Activated CD4-positive, CD25-positive, alpha-beta regulatory T cell treated with anti-CD3 and anti-CD28 coated beads, Interleukin-2, amount 50 U/mL, for 24 hours (primary cell): ENCODE results near the gene CDK2AP2.

ENCODE experiments used
- ATAC-seq, 2 donors: fragments of 150-1000 bp; cut with Tn5 transposase; one replicate each; pipeline ENCODE4 v1.10.0; 2021; ENCODE audit warnings: mild to moderate bottlenecking in 1 of 2, moderate library complexity in 1 of 2

The CDK2AP2 gene

DNA sequence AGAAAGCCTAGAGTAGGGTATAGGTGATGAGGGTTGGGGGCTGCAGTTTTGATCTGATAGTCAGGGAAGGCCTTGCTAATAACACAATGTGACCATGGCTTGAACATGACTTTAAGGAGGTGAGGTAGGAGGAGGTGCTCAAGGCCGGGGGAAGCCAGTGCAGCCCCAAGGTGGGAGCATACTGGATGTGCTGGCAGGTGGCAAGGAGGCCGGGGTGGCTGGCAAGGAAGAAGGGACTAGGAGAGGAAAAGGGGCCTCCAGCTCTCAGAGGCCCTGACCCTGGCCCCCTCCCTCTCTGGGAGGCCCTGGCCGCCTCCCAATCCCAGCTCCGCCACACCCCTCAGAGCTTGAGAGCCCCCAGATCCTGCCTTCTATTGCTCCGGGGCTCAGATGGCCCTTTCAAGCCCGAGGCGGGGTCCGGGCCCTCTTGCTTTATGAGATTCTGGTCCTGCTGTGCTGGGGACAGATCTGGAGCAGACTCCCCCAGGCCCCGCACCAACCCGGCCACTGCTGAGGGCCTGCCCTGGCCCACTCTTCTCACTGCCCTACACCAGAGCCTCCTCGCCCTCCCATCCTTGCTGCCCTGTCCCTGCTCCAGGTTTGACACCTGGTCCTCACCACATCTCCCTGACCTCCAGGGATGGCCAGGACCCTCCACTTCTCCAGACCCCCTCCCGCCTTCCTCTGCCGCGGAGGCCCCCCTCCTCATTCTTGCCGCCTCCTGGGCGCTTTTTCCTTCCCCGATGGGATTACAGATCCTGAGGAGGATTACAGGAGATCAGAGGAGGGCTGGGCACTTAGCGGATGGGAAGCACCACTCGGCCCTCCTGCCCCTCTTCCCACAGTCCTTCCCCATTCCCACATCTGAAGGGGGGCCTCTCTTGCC lies 4.6 kb downstream of the CDK2AP2 start:
- no peak for ATAC-seq

GRCh38 chr11:67502328-67502979 lies 5.5 kb downstream of the CDK2AP2 start:
- no peak for ATAC-seq

- ATAC-seq = no peak
Measured at GRCh38 chr11:67501854-67502253, 6.1 kb downstream of the CDK2AP2 start.

- no peak for ATAC-seq
Measured at GRCh38 chr11:67500831-67501715, 6.9 kb downstream of the CDK2AP2 start.

DNA sequence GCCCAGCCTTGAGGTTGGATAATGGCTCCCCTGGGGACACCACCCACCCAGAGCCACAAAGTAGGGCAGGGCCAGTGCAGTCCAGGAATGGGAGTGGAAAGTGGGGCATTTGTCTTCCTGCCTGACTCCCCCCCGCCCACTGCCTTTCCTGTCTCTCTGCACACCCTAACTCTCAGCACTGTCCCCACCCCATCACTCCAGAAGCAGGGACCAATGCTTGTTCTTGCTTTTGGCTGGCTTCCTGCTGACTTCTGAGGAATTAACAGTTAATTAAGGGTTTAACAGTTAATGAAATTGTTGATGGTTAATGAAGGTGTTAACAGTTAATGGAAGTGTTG lies 7.5 kb downstream of the CDK2AP2 start:
- no peak for ATAC-seq

- no peak for ATAC-seq
Measured at GRCh38 chr11:67499808-67500483, 8.0 kb downstream of the CDK2AP2 start.

- ATAC-seq = no peak
Measured at GRCh38 chr11:67498544-67498972, 9.4 kb downstream of the CDK2AP2 start.

DNA sequence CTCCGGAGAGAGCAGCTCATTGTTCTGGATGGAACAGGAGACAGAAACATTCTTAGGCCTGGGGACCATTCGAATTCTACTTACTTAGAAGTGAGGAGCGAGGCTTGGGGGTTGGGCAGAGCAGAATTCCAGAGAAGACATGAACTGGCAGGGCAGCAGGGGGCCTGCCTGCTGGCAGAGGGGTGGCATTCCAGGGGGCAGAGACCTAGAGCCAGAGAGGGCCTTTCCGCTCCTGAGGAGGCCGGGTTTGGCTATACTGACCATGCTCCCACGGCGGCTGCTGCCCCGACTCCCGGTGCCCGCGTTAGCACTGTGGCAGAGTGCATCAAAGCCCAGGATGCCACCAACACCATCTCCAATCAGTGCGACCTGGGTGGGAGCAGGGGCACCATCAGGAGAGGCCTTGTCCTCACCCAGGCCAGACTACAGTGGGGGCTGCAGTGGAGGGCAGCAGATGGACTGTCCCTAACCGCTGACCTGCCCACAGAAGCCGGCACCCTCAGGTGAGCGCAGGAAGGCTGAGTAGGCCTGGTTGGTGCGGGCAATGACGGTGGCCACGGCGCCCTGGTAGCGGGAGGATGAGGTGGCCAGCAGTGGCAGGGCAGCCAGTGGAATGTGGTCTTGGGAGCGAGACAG lies 10.2 kb downstream of the CDK2AP2 start:
- ATAC-seq = no peak

DNA sequence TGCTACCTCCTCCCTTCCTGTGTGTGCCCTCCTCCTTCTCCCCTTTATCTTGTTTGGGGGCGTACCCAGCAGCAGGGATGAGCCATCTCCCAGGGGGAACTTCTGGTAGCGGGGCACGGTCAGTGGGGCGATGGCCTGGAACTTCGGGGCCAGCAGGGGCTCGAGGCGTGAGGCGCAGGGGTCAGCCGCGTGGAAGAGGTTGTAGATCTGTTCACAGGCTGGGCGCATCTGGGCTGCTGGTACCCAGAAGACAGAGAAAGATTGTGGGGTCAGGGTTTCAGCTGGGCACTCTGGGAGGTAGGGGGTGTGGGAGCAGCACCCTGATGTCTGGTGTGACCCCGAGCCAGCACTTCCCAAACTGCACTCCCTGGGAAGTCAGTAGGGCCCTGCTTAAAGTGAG lies 11.8 kb downstream of the CDK2AP2 start:
- no peak for ATAC-seq

DNA sequence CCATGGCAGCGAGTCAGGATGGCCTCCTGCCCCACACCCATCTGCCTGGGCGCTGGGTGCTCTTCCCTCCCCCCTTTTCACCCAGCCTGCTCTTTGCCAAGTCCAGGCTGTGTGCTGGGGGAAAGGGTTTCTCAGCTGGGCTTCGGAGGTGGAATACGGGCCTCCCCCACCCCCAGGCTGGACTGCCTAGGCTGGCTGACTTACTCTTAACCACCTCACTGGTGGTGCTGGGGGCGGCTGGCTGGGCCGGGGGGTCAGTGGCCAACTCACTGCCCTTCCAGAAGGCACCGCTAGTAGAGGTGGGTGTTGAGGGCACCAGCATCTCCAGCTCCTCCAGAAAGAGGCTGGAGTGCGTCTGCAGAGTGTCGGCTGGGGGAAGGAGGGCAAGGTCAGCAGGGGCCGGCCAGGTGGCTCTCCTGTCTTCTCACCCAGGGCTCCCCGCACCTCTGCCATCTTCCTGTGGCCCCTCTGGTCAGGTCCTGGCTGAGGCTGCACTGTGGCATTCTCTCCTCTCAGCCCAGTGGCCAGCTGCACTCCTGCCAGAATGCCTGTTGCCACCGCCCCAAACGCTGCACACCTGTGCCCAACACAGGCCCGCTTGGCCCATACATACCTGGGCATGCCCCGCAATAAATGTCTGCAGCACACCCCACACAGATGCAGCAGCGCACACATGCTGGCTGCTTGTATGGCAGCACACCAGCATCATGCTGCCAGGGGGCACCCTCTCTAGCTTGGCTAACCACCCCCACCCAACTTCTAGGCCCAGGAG lies 12.5 kb downstream of the CDK2AP2 start:
- no peak for ATAC-seq

GRCh38 chr11:67494371-67495233 lies 13.4 kb downstream of the CDK2AP2 start:
- ATAC-seq = no peak

- no peak for ATAC-seq
Measured at GRCh38 chr11:67493548-67494370, 14.2 kb downstream of the CDK2AP2 start.

GRCh38 chr11:67492801-67493547 lies 15.0 kb downstream of the CDK2AP2 start:
- peak; percentile 24 to 27 for ATAC-seq

GRCh38 chr11:67492069-67492727 lies 15.8 kb downstream of the CDK2AP2 start:
- no peak for ATAC-seq

DNA sequence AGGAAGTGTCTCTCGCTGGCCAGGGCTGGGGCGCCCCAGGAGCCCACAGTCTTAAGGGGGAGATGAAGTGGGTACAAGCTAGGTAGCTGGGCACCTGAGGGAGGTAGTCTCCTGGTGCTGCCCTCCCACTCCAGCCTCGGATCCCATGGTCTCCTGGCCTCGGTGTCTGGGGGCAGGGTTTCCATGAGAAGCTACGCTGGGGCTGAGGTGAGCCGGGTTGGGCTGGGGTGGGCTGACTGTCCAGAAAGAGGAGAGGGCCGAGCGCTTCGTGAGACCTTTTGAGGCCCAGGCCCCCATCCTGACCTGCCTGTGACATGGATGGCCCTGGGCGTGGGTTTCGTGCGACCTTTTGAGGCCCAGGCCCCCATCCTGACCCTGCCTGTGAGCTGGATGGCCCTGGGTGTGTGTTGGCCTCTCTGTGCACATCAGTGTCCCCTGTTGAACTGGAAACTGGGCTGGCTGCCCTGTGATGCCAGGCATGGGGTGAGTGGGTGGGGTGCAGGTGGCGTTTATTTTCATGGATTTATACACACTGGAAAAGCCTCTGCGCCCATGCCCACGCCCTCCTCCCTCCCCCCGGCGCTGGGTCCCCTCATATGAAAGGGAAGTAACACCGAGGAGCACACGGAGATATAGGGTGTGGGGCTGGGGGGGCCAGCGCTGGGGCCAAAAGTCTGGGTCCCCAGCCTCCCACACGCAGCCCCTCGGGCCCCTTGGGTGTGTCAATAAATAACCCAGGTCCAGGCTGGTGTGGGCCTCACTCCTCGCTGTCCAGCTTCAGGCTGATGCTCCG lies 16.5 kb downstream of the CDK2AP2 start:
- ATAC-seq = no peak

DNA sequence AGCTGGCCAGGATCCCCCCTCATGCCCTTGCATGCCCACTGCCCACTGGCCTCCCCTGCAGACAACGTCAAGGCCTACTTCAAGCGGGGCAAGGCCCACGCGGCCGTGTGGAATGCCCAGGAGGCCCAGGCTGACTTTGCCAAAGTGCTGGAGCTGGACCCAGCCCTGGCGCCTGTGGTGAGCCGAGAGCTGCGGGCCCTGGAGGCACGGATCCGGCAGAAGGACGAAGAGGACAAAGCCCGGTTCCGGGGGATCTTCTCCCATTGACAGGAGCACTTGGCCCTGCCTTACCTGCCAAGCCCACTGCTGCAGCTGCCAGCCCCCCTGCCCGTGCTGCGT lies 17.3 kb downstream of the CDK2AP2 start:
- no peak for ATAC-seq
